HL-60 (cell line): ENCODE data around the gene TBX2.

Source experiments
- DNase-seq, 2 experiments: peaks; one replicate each; pipeline ENCODE4 v3.0.0-alpha.2; 2010 to 2020; ENCODE audit warnings: low read depth in 1 of 2, low spot score in 1 of 2
- H3K27ac ChIP-seq: fragments of 250-450 bp; sonication (Bioruptor Pico); replicated peaks from 2 replicates; pipeline ENCODE4 v1.5.1; 2020; ENCODE audit warnings: mild to moderate bottlenecking, moderate library complexity
- H3K27me3 ChIP-seq: fragments of 250-450 bp; sonication (Bioruptor Pico); 2 replicates; pipeline ENCODE4 v1.5.1; 2021; ENCODE audit warnings: mild to moderate bottlenecking, moderate library complexity; ENCODE audit not compliant: insufficient read depth, poor library complexity, severe bottlenecking
- H3K4me3 ChIP-seq: replicated peaks from 2 replicates; pipeline ENCODE4 v1.5.1; 2011; ENCODE audit warnings: mild to moderate bottlenecking, control low read depth, low read length; ENCODE audit not compliant: insufficient read depth
- CTCF ChIP-seq: IDR thresholded peaks from one replicate; pipeline ENCODE4 v1.5.1; 2011; ENCODE audit warnings: low read length, control low read depth, inconsistent platforms; ENCODE audit not compliant: insufficient read depth
- GABPA ChIP-seq: IDR thresholded peaks from 2 replicates; pipeline ENCODE4 v1.6.1; 2012; ENCODE audit warnings: low read depth
- POLR2AphosphoS5 ChIP-seq: IDR thresholded peaks from 2 replicates; pipeline ENCODE4 v1.6.1; 2012; ENCODE audit warnings: low read depth
- REST ChIP-seq: IDR thresholded peaks from 2 replicates; pipeline ENCODE4 v1.6.1; 2012; ENCODE audit warnings: low read depth; ENCODE audit not compliant: insufficient replicate concordance
- SPI1 ChIP-seq: IDR thresholded peaks from 2 replicates; pipeline ENCODE4 v1.6.1; 2012; ENCODE audit warnings: low read depth, mild to moderate bottlenecking, borderline replicate concordance

Gene TBX2

GRCh38 chr17:61458000-61458399 is 58.4 kb downstream of the TBX2 start:
- H3K27ac ChIP-seq: no peak overlapping the region
- TF ChIP-seq SPI1 (no peak), CTCF (no peak), REST (no peak), GABPA (no peak), POLR2AphosphoS5 (no peak)
- peaks cover 93% of the 10 kb centered on the region for H3K27me3 ChIP-seq
- no peak overlapping the region for H3K4me3 ChIP-seq
- DNase-seq: no peak

- no peak for DNase-seq
- TF ChIP-seq POLR2AphosphoS5: no peak
- TF ChIP-seq GABPA: no peak
- TF ChIP-seq SPI1: no peak
- TF ChIP-seq CTCF: no peak
- TF ChIP-seq REST: no peak
- no peak overlapping the region for H3K4me3 ChIP-seq
- peaks cover 93% of the 10 kb centered on the region for H3K27me3 ChIP-seq
- no peak overlapping the region for H3K27ac ChIP-seq
Observed at GRCh38 chr17:61458421-61459141, 58.9 kb downstream of the TBX2 start.
